Epithelial cell of umbilical artery (primary cell): ENCODE results near the gene EIF1. TPM values are rescaled to one million over a fixed set of nuclear protein-coding genes. Genes with fewer than 3 reads are reported as not detected.

Source experiments
- total RNA-seq: library from RNA; depleted of rRNA; stranded (reverse); fragments of >200 nt; gene quantifications from 2 replicates; pipeline ENCODE4 v1.2.3, GENCODE V29; 2014

Gene EIF1
- total RNA-seq, result 93.2 and 112 TPM in 2 replicates

GRCh38 chr17:41688641-41689496 lies at the start of gene EIF1:
Gene EIF1, plus strand, starts transcription at chr17:41688885. Its CDS starts 154 bp downstream, at chr17:41689039.

GRCh38 chr17:41711669-41712400 lies 23.1 kb downstream of the EIF1 start, which contains the start of gene GAST:
Gene GAST, plus strand, starts transcription at chr17:41712331. Its CDS starts 3,106 bp downstream, at chr17:41715437.

GRCh38 chr17:41734139-41734948 lies 45.7 kb downstream of the EIF1 start, which contains the start of gene HAP1:
Gene HAP1, minus strand, starts transcription at chr17:41734643. Its CDS starts 9 bp downstream, at chr17:41734634.

Other genes with a start within 250 kb of the EIF1 start
- not detected in 2 replicates for gene KRT38, start 247.9 kb upstream of the EIF1 start, total RNA-seq
- gene KRT32, start 221.5 kb upstream of the EIF1 start, total RNA-seq, result not detected in 2 replicates
- not detected in 2 replicates for gene KRT35, start 207.7 kb upstream of the EIF1 start, total RNA-seq
- gene KRT36, start 199.0 kb upstream of the EIF1 start, total RNA-seq, result not detected in 2 replicates
- not detected in 2 replicates for gene KRT13, start 183.3 kb upstream of the EIF1 start, total RNA-seq
- gene KRT15, start 170.0 kb upstream of the EIF1 start, total RNA-seq, result 0.65 and 1.1 TPM in 2 replicates
- gene KRT19, start 160.6 kb upstream of the EIF1 start, total RNA-seq, result 23.1 and 78.7 TPM in 2 replicates
- not detected in 2 replicates for gene KRT9, start 116.8 kb upstream of the EIF1 start, total RNA-seq
- gene KRT14, start 102.0 kb upstream of the EIF1 start, total RNA-seq, result not detected in 2 replicates
- 0.30 TPM in 1 of 2 replicates, not detected in the other for gene KRT16, start 76.1 kb upstream of the EIF1 start, total RNA-seq
- 0.32 and 0.61 TPM in 2 replicates for gene KRT17, start 64.3 kb upstream of the EIF1 start, total RNA-seq
- gene GAST, start 23.4 kb downstream of the EIF1 start, total RNA-seq, result not detected in 2 replicates
- under 0.01 and 0.30 TPM in 2 replicates for gene HAP1, start 45.8 kb downstream of the EIF1 start, total RNA-seq
- gene JUP, start 97.8 kb downstream of the EIF1 start, total RNA-seq, result 61.2 and 114 TPM in 2 replicates
- gene P3H4, start 123.1 kb downstream of the EIF1 start, total RNA-seq, result 56.1 and 100 TPM in 2 replicates
- gene FKBP10, start 124.1 kb downstream of the EIF1 start, total RNA-seq, result 101 and 164 TPM in 2 replicates
- gene NT5C3B, start 147.3 kb downstream of the EIF1 start, total RNA-seq, result 66.4 and 85.4 TPM in 2 replicates
- gene KLHL10, start 148.9 kb downstream of the EIF1 start, total RNA-seq, result not detected in 2 replicates
- 28.3 and 33.1 TPM in 2 replicates for gene KLHL11, start 176.5 kb downstream of the EIF1 start, total RNA-seq
- 275 and 278 TPM in 2 replicates for gene ACLY, start 230.1 kb downstream of the EIF1 start, total RNA-seq
- 0.32 TPM in 1 of 2 replicates, not detected in the other for gene ODAD4, start 241.7 kb downstream of the EIF1 start, total RNA-seq